COR-L47 (cell line): Measurements from ENCODE around the gene HDAC6.
"Not testable (repeated sequence)": the region's sequence is repeated elsewhere in the genome, so short reads cannot be mapped to it uniquely, and the experiment has no call there.

ENCODE experiments used
- DNase-seq: peaks from one replicate; lab custom pipeline; 2025; lab: John Stamatoyannopoulos, UW

The HDAC6 gene

DNA sequence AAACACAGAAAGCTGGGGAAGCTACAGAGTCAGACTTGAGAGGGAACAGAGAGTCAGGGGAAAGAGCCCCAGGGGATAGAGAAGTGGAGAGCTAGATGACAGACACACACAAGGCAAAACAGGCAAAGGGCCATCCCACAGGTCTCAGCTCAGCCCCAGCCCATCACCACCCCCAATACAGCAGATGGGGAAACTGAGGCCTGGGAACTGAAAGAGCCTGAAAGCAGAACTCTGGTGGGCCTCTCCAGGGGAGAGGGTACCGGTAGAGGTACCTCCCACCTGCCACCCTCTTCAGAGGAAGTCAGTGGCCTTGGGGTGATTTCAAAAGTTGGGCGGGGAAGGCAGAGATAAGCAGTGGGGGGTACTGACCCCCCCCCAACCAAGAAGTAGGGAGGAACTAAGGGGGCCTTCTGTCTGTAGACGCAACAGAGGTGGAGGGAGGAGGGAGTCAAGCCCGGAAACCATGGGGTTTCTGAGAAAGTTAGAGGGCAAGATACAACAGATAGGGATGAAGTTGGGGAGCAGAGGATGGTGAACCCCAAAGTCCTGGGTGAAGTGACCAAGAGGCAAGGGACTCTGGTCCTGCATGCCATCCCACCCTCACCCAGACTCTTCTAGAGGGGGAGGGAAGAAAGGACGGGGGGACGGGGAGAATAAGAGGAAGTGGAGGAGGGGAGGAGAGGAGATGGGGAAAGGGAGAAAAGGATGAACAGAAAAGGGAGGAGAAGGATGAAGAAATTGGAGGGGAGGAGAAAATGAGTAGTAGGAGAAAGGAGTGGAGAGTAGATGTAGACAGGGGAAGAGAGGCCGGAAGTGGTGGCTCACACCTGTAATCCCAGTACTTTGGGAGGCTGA is 12.3 kb upstream of the HDAC6 start:
- DNase-seq = no peak

DNA sequence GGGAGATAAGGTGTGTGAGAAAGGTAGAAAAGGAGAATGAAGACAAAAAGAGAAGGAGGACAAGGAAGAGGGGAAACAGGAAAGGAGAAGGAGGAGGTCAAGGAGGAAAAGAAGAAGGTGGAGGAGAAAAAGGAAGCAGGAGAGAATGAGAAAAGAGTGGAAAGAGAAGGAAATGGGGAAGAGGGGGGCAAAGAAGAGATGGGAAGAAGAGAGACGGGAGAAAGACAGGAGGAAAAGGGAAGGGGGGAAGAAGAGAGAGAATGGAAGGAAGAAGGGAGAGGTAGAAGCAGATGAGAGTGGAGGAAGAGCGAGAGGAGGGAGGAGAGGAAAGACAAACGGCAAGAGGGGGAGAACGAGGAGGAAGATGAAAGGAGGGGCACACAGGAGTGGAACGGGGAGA is 11.4 kb upstream of the HDAC6 start:
- DNase-seq = no peak

DNA sequence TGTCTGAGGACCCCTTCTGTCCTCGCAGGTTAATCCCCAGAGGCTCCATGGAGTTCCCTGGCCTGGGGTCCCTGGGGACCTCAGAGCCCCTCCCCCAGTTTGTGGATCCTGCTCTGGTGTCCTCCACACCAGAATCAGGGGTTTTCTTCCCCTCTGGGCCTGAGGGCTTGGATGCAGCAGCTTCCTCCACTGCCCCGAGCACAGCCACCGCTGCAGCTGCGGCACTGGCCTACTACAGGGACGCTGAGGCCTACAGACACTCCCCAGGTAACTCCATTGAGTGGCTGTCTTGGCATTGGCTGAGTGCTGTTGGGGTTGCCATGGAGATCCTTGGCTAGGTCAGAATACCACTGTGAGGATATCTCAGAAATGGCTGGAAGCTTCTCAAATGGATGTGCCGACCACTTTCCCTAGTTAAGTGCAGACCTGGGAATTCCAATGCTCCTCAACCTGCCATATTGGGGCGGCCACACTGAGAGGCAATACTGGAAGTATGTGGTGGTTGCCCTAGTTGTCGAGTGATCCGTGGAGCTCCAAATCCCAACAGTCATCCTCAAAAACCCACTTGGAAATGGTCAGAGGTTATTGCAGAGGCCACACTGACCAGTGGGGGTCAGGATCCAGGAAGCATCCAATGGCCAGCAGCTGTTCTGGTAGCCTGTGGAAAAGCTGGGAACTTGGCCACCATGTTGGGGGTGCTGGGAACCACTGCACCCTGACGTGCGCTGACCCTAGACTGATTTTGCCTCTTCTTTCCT is 10.6 kb upstream of the HDAC6 start:
- DNase-seq = no peak

DNA sequence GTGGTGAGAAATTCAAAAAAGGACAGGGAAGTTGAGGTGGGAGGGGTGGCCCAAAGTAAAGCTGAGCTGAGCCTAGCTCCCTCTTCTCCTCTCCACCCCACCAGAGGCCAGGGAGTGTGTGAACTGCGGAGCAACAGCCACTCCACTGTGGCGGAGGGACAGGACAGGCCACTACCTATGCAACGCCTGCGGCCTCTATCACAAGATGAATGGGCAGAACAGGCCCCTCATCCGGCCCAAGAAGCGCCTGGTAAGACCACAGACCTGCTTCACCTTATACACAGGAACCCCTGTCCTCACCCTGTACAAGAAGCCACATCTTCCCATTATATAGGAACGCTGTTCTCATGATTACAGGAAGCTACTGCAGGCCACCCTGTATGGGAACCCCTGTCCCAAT is 9.6 kb upstream of the HDAC6 start:
- DNase-seq = no peak

DNA sequence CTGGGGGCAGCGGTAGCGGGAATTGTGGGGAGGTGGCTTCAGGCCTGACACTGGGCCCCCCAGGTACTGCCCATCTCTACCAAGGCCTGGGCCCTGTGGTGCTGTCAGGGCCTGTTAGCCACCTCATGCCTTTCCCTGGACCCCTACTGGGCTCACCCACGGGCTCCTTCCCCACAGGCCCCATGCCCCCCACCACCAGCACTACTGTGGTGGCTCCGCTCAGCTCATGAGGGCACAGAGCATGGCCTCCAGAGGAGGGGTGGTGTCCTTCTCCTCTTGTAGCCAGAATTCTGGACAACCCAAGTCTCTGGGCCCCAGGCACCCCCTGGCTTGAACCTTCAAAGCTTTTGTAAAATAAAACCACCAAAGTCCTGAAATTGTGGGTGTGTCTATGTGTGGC is 7.9 kb upstream of the HDAC6 start:
- no peak for DNase-seq

DNA sequence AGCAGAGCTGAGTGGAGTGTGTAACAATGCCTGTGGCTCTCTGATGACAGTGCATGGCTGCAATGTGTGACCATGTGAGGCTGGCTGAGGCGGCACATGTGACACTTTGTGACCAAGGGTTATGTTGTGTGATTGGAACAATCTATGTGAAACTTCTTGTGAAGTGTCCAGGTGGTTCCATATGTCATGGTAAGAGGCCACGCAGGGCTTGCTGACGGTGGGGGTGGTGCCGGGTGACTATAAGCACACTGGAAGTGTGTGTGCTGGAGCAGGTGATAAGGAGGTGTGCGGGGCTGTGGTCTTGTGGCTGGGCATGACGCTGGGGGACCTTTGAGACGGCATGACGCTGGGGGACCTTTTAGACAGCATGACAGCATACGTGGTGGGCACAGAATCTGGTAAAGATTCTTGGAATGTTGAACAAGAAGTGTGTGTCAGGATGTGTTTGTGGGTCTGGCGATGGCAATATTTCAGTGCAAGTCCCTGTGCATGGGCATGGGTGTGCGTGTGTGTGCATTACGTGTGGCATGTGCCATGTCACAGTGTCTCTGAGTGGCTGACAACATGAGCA is 7.4 kb upstream of the HDAC6 start:
- DNase-seq = no peak

DNA sequence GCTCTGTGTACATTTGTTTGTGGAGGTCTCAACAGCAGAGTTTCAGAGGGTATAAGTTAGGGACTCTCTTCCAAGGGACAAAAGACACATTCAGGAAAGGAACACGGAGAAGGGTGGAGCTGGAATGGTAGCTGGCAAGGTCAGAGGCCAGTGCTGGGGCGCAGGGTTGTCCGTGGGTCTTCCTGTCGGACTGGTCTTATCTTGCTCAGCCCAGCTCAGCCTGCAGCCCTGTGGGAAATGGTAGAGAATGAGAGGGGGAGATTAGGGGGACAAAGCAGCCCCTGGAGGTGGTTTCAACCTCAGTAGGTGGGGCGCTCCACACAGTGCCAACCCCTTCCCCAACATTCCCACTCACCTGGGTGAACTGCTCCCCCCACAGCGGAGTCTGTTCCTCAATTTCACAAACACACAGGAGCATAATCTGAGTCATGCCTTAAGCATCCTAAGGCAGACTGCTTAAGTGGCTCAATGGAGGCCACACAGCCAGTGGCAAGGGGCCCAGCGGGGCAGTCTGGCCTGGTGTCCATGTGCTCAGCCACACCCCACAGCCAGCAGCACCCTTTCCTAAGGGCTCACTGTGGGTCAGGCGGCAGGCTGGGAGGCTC is 6.9 kb upstream of the HDAC6 start:
- DNase-seq = no peak

DNA sequence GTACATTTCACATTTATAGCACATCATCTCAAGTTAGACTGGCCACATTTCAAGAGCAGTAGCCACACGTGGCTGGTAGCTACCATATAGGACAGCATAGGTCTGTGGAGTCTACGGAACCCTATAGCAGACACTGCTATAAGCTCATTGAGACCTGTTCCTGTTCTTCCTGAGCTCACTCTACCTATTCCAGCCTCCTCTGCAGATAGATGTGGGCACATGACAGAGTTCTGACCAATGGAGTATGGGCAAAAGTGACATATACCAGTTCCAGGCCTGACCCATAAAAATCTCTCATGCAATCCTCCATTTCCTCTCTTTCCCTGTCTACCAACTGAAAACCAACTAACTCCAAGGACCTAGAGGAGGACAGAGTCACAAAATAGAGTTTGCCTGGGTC is 3.5 kb upstream of the HDAC6 start:
- DNase-seq = no peak

DNA sequence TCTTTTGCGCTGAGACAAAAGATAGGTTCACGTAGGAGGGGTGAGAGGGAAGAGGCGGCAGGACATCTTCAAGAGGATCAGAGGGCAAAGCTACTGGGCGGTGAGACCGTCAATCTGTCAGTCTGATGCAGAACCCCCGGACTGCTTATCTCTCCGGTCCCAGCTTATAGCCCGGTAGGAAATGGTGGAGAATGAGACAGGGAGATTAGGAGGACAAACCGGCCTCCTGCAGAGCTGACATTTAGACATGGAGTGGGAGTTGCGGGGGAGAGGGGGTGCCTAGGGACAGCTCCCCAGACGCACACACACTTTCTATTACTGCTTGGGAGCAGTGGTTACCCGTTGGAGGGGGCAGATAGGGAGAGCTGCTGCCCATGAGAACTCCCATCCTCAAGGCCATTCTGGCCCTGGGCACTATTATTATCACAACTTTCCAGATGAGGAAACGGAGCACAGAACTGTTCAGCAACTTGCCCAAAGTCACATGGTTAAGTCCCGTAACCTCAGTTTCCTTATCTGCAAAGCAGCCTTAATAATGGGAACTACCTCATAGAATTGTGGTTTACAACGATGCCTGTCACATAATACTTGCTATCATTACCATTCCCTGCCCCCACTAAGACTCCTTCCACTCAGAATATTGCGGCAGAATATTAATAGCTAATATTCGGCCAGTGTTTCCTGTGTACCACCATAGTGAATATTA is 1.1 kb upstream of the HDAC6 start:
- DNase-seq = no peak

DNA sequence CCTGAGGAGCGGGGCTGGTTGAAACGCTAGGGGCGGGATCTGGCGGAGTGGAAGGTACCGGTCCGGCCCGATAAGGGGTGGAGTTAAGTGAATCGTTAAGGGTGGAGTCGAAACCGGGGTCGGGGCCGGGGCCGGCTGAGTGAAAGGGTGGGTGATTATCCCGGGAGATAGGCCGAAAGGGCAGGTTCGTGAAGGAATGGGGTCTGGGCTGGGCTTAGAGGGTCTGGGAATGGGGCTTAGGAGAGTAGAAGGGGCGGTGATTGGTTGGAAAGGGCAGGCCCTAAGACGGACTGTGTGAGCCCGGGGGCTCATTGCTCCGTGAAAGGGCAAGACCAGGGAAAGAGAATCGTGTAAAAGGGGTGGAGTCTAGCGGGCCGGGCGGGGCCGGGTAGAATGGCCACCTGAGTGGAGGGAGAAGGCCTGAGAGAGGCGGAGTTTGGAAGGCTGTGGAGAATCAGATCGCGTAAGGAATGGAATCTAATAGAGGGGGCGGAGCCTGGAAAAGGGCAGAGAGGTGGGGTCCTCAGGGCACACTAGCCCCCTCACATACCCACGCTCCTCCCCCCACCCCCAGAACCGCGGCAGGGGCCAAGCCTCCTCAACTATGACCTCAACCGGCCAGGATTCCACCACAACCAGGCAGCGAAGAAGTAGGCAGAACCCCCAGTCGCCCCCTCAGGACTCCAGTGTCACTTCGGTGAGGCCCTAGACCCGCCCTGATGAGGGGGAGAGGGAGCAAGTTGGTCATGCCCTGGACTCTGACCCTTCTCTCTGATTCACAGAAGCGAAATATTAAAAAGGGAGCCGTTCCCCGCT is 430 bp downstream of the HDAC6 start:
- DNase-seq = peak; percentile 65

DNA sequence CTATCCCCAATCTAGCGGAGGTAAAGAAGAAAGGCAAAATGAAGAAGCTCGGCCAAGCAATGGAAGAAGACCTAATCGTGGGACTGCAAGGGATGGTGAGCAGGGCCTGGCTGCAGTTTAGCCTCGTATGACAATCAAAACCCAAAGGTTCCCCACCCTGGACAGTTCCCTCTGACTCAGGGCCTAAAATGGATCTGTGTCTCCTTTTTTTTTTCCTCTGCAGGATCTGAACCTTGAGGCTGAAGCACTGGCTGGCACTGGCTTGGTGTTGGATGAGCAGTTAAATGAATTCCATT is 986 bp downstream of the HDAC6 start:
- DNase-seq = no peak

DNA sequence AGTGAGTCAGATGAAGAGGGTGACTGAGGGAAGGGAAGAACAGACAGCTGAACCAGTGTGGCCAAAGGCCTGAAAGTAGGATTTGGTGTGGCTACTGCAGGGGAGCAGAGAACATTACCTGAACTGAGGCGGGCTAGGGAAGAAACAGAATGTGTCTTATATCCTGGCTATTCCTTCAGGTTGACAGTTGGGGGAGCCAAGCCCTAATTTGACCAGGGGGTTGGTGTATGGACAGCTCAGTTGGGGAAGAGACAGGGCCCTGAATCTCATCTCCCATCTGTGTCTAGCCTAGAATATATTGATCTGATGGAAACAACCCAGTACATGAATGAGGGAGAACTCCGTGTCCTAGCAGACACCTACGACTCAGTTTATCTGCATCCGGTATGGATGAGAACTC is 4.2 kb downstream of the HDAC6 start:
- DNase-seq = no peak

DNA sequence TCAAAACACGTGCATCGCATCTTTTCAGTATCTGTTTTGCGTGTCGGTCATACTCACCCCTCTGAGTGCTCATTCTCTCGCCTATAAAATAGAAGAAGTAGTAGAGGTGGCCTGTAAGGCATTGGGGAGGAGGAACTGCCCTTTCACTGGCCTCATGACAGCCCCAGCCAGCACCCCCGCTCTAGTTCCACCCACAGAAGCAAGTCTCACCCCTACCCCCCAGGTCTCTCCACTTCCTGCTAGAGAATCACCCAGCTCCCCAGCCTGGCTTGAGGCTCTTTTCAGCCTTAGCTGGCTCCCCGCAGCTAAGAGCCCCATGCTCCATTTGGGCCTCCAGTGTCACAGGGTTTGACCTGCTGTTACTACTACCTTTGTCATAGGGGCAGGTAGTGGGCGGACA is 11.8 kb downstream of the HDAC6 start:
- no peak for DNase-seq

DNA sequence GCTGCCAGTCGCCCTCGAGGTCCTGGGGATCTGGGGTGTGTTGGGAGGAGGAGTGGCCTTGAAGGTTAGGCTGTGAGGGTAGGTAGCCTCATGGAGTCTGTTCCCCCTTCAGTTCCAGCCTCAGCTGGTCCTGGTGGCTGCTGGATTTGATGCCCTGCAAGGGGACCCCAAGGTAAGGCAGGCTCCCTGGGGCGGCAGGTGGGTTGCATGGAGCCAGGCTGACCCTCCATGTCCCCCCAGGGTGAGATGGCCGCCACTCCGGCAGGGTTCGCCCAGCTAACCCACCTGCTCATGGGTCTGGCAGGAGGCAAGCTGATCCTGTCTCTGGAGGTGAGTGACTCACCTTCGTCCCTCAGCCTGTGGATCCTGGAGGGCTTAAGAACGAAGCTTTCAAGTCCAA is 12.9 kb downstream of the HDAC6 start:
- DNase-seq = no peak

DNA sequence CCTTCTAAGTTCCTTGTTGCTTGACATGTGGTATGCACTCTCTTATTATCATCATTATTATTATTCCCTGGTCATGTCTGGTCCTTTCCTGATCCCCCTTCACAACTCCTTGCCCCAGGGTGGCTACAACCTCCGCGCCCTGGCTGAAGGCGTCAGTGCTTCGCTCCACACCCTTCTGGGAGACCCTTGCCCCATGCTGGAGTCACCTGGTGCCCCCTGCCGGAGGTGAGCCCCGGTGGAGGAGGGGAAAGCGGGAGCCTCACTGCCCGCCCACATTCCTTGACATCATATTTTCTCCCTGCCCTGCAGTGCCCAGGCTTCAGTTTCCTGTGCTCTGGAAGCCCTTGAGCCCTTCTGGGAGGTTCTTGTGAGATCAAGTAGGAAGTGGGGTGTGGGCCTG is 13.4 kb downstream of the HDAC6 start:
- DNase-seq = no peak

DNA sequence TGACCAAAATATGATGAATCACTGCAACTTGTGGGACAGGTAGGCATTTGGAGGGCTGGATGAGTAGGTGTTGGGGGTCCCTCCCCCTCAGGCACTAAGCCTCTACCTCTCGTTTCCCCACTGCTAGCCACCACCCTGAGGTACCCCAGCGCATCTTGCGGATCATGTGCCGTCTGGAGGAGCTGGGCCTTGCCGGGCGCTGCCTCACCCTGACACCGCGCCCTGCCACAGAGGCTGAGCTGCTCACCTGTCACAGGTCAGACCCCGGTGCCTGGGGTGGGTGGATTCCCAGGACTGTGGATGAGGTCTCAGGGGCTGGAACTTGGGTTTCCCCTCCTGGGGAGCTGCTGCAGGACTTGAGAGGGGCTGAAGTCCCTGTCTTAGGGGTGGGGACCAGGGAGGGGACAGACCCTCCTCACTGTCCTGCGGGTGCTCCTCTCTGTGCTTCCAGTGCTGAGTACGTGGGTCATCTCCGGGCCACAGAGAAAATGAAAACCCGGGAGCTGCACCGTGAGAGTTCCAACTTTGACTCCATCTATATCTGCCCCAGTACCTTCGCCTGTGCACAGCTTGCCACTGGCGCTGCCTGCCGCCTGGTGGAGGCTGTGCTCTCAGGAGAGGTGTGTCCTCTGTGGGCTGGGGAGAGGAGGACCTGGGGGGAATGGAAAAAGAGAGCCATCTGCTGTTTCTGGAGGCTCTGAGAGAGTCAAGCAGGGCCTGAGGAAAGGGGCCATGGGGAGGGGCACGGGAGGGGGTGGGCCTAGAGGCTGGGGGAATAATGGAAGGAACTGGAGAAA is 14.3 kb downstream of the HDAC6 start:
- DNase-seq = no peak

DNA sequence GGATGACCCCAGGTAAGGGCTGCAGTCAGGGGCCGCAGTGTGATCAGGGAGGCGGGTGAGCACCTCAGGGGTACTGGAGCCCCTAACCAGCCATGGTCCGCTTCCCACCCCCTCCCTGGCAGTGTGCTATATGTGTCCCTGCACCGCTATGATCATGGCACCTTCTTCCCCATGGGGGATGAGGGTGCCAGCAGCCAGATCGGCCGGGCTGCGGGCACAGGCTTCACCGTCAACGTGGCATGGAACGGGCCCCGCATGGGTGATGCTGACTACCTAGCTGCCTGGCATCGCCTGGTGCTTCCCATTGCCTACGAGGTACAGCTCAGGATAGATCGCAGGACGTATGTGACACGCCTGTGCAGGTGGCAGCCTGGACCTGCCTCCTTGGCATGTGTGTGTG is 16.2 kb downstream of the HDAC6 start:
- DNase-seq = no peak

DNA sequence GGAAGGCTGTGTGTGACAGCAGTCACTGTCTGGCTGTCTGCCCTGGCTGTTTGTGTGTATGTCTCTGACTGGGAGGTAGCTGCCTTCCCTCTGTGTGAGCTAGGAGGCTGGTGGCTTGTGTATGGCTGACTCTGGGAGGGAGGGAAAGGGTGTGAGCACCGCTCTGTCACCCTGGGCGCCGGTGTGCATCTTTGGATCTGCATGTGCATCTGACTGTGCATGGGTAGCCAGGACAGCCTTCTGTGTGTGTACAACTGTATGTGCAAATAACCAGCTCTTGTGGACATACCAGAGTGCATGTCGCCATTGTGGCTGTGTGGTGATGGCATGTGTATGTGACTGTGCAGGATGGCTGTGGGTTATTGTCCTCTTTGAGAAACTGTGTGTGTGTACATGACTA is 17.0 kb downstream of the HDAC6 start:
- no peak for DNase-seq

DNA sequence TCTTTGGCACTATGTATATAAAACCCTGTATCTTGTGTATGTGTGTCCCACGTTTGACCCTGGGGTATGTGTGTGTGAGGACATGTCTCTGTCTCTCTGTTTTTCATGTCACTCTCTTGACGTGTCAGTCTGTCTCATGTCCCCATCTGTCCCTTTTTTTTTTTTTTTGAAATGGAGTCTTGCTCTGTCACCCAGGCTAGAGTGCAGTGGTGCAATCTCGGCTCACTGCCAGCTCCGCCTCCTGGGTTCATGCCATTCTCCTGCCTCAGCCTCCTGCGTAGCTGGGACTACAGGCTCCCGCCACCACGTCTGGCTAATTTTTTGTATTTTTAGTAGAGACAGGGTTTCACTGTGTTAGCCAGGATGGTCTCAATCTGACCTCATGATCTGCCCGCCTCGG is 17.5 kb downstream of the HDAC6 start:
- DNase-seq = not testable (repeated sequence)

DNA sequence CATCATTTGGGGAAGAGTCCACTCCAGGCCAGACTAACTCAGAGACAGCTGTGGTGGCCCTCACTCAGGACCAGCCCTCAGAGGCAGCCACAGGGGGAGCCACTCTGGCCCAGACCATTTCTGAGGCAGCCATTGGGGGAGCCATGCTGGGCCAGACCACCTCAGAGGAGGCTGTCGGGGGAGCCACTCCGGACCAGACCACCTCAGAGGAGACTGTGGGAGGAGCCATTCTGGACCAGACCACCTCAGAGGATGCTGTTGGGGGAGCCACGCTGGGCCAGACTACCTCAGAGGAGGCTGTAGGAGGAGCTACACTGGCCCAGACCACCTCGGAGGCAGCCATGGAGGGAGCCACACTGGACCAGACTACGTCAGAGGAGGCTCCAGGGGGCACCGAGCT is 21.2 kb downstream of the HDAC6 start:
- no peak for DNase-seq

DNA sequence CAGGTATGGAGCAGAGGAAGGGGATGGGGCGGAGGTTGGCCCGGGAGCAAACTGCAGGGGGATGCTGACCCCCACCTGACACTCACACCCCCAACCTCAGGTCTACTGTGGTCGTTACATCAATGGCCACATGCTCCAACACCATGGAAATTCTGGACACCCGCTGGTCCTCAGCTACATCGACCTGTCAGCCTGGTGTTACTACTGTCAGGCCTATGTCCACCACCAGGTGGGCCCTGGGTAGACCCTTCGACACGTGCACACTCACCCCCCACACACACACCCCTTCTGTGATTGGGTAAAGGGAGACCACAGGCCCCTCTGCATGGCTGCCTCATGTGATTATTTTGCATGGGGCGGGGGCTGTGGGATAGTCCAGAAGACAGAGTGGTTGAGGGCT is 22.2 kb downstream of the HDAC6 start:
- no peak for DNase-seq
